GM12874 (cell line): ENCODE results near the gene SHOX.

ENCODE experiments used
- CTCF ChIP-seq: IDR thresholded peaks from 2 replicates; pipeline ENCODE4 v1.5.1; 2011; ENCODE audit warnings: low read depth, mild to moderate bottlenecking, control low read depth, low read length, moderate library complexity; ENCODE audit not compliant: insufficient read depth

The SHOX gene

GRCh38 chrX:629230-630006, 1.2 kb upstream of the SHOX start:
- TF ChIP-seq CTCF = no peak

DNA sequence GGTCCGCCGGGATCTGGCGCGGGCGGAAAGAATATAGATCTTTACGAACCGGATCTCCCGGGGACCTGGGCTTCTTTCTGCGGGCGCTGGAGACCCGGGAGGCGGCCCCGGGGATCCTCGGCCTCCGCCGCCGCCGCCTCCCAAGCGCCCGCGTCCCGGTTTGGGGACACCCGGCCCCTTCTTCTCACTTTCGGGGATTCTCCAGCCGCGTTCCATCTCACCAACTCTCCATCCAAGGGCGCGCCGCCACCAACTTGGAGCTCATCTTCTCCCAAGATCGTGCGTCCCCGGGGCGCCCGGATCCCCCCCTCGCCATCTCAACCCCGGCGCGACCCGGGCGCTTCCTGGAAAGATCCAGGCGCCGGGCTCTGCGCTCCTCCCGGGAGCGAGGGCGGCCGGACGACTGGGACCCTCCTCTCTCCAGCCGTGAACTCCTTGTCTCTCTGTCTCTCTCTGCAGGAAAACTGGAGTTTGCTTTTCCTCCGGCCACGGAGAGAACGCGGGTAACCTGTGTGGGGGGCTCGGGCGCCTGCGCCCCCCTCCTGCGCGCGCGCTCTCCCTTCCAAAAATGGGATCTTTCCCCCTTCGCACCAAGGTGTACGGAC, 482 bp upstream of the SHOX start:
- no peak for TF ChIP-seq CTCF

DNA sequence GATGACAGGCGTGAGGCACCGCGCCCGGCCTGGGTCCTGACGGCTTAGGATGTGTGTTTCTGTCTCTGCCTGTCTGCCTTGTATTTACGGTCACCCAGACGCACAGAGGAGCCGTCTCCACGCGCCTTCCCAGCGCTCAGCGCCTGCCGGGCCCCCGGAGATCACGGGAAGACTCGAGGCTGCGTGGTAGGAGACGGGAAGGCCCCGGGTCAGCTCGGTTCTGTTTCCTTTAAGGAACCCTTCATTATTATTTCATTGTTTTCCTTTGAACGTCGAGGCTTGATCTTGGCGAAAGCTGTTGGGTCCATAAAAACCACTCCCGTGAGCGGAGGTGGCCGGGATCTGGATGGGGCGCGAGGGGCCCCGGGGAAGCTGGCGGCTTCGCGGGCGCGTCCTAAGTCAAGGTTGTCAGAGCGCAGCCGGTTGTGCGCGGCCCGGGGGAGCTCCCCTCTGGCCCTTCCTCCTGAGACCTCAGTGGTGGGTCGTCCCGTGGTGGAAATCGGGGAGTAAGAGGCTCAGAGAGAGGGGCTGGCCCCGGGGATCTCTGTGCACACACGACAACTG, 1.3 kb downstream of the SHOX start:
- TF ChIP-seq CTCF = no peak

- TF ChIP-seq CTCF = no peak
These were observed 1.9 kb downstream of the SHOX start for GRCh38 chrX:632366-633042.

GRCh38 chrX:633043-633984, 2.7 kb downstream of the SHOX start:
- TF ChIP-seq CTCF = no peak

GRCh38 chrX:633985-634958, 3.7 kb downstream of the SHOX start:
- TF ChIP-seq CTCF = no peak
